A204.1 (cell line): ENCODE data around the gene ANAPC15.
A peak's percentile ranks its signal among the peaks of the same experiment; 100 is the strongest.

Experiments
- FAIRE-seq: peaks from 2 replicates; lab custom pipeline; 2012; peaks lifted over from hg19 to GRCh38; lab: Jason Lieb, UNC

The ANAPC15 gene

DNA sequence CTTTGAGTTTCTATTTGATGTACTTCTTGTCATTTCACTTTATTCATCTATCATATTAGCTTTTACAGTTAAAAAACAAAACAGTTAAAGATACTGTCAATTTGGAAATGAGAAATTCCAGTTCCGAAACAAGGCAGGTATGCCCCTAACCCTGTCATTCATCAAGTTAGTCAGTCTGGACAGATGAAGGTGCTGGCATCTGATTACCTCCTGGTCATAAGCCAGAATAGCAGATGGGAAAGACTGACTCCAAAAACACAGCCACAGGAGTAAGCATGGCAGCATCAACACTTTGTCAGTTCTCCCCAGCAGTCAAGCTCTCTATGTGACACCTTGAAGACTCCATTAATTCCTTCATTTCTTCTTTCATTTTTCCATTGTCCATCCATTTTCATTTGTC, 27.5 kb downstream of the ANAPC15 start:
- FAIRE-seq: no peak

DNA sequence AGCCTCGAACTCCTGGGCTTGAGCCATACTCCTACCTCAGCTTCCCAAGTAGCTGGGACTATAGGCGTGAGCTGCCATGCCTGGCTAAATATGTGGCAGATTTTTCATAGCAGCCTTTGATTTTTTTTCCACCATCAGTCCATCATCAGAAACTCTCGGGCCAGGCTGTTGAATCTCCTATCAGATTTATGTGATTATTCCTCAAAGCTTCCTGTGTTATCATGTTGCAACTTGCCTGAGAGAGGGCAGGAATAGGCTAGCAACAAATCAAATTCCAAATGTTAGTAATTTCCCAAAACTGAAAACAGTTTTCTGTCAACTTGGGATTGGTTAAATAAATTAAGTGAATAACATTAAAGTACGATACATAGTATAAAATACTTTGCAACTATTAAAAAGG, 28.4 kb downstream of the ANAPC15 start:
- no peak for FAIRE-seq

DNA sequence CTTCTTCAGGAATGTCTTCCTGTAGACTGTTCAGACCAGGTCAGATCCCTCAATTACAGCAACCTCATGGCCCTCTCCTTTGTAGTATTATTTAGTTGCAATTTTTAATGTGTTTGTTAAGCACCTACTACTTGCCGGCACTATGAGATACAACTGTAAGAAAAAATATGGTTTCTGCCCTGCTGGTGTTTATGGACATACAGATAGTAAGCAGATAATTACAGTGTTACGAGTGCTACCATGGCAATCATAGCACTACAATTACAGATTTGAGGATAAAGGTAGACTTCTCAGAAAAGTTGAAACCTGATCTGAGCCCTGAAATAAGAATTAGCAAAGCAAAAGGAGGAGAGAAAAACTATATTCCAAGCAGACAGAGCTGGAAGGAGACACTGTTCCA, 29.1 kb downstream of the ANAPC15 start:
- no peak for FAIRE-seq

DNA sequence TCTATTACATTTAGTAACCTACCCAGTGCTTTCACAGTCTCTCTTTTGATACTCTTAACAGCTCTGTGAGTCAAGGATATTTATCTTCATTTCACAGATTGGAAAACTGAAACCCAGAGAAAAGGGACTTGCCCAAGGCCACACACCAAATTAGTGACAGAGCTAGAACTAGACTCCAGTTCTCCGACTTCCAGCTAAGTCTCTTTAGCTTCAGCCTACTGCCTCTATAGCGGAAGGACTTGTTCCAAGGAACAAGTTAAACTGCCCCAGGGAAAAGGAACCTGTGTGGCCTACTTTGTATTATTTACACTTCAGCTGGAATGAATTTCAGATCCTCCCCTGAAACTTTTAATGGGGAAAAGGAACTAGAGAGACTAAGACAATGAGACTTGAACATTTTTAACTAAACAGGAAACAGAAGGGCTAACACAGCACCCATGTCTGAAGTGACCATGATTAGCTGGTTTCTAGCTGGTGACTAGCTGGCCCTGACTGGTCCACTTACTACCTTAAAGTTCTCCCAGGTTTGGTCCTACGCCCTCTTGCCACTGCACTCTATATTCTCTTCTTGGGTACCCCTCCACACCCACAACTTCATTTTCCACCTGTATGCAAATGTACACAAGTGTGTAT, 30.6 kb downstream of the ANAPC15 start:
- no peak for FAIRE-seq

DNA sequence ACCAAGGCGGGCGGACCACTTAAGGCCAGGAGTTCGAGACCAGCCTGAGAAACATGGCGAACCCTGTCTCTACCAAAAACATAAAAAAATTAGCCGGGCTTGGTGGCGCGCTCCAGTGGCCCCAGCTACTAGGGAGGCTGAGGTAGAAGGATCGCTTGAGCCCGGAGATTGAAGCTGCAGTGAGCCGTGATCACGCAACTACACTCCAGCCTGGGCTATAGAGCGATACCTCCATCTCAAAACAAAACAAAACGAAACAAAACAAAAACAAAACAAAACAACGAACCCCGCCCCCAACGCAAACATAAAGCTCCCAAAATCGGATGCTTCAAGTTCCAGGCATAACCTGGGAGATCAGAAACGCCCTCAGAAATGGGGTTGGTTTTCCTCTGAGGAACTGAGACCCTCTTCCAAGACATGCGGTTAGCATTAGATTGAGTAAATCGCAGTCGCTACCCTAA, 31.3 kb downstream of the ANAPC15 start:
- FAIRE-seq: no peak

DNA sequence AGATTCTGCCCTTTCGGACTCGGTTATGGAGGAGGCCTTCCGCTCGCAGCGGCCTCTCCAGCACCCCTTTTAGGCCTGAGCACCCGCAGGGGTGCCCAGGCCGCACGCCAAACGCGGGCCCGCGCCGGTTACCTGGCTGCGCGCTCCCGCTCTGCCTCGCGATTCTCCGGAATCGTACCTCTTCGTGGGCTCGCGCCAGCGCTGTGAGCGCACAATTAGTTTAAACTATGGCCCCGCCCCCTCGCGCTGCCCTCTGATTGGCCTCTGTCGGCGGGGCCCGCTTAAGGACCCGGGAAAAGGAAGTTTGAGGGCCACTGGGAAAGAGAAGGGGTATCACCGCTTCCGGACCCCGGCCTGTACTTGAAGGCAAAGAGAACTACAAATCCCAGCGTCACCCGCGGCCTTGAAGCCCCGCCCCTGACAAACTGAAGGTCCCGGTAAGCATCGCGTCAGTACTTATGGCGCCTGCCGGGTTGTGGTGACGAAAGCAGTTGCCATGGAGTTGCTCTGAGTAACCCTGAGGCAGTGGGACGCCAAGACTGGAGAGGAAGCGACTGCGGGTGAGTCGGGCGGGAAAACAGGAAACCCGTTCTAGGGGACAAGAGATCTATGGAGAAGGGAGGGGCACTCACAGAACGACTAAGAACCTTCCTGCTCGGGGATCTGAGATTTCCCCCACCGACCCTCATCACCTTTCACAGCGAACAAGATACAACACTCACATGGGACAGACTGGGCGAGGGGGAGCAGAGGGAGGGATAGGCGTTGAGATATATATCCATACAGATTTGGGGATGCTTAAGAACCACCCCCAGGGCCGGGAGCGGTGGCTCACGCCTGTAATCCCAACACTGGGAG, 31.9 kb downstream of the ANAPC15 start, which contains the start of the genes LRRC51 and NUMA1:
Gene LRRC51, plus strand, starts transcription at position 525 of the 858 bp plus-strand sequence. CDS start 8,234 bp downstream, outside the sequence.
Gene NUMA1, minus strand, starts transcription at position 217 of the 858 bp plus-strand sequence. CDS start 44,599 bp downstream, outside the sequence.
- peak; percentile 99 for FAIRE-seq

DNA sequence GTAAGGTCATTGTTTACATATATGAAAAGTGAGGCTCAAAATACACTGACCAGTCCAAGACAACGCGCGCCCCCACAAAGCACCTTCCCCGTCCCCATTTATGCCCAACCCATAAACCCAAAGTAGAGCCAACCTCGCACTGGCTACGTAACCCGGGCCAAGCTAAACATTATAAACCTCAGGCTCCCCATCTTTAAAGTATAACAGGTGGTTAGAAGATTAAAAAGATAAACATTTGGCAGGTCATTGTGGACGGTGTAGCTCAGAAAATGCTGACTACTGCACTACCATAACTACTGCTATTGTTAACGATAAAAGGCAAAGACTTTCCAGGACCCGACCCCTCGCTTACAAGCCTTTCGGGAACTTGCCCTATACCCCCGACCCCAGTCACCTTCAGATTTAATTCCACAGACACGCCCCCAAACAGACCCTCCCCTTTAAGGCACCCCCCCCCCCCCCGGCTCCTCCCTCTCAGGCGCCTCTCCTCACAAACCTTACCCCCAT, 32.6 kb downstream of the ANAPC15 start:
- no peak for FAIRE-seq

DNA sequence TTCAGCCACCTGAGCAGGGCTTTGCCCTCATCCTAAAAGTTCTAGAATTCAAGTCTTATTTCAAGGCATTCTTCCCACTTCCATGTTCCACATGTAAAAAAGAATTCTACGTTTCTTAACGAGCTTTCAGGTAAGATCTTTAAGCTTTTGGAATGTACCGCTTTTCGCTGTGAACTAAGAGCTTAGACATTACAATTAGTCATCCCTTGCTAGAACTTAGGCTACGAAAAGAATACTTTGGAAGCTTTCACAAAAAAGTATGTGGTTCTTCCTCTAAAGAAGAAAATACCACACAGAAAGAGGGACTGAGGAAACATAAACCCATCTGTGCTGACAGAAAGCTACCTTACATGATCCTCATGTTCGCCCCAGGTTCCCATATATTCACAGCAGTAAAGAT, 34.0 kb downstream of the ANAPC15 start:
- no peak for FAIRE-seq

DNA sequence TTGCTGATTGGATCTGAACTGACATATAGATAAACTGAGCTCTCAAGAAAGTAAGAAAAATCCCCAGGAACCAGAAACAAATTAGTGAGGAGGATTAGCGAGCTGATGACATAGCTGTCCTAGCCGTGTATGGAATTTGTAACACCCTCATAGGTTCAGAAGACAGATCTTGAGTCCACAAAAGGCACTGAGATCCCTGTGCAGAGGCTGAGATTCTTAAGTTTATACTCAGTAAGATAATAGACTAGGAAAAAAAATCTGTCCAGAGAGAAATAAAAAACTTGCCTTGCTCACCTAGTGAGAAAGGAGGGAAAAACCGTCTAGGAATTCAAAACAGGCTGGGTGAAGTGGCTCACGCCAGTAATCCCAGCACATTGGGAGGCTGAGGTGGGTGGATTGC, 36.7 kb downstream of the ANAPC15 start:
- no peak for FAIRE-seq

DNA sequence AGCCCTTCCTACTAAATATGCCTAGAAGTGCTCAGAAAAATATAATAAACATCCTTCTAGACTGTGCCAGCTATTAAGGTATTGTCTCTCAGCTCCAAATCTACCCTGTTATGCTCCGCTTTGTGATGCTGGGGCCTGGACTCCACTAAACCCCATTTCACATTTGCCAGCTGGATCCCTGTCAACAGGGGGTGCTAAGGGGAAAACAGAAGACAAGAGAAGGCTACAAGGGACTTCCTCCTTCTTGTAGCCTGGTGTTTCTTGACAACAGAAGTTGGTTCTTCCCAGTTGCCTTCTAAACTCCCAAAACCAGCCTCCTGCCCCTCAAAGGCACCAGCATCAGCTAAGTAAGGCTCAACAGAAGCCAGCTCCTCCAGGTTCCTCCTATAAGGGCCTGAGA, 37.4 kb downstream of the ANAPC15 start:
- FAIRE-seq: no peak

DNA sequence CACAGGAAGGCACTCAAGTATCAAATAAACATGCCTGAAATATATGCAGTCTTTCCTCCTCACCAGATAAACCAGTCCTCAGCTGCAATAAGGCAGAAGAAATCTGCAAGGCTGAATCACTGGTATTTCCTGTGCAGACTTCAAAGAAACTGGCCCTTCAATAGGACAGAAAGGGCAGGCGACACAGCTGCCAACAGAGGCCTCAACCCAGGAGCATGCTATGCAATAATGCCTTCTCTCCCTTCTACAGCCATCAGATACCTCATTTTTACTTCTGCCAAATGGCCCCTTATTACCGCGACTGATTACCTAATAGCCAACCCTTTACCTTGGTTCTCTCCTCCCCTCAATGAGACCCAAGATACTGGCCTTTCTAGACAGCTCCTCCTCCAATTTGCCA, 40.1 kb downstream of the ANAPC15 start:
- no peak for FAIRE-seq

DNA sequence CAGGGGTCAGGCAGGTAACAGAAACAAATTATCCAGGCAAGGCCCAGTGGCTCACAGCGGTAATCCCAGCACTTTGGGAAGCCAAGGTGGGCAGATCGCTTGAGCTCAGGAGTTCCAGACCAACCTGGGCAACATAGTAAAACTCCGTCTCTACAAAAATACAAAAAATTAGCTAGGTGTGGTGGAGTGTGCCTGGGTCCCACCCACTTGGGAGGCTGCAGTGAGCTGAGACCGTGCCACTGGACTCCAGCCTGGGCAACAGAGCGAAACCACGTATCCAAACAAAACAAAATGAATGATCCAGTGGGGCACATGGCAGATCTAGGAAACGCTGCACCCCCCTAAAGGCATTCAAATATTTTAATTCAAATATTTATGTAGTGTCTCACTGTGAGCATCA, 42.0 kb downstream of the ANAPC15 start:
- no peak for FAIRE-seq

DNA sequence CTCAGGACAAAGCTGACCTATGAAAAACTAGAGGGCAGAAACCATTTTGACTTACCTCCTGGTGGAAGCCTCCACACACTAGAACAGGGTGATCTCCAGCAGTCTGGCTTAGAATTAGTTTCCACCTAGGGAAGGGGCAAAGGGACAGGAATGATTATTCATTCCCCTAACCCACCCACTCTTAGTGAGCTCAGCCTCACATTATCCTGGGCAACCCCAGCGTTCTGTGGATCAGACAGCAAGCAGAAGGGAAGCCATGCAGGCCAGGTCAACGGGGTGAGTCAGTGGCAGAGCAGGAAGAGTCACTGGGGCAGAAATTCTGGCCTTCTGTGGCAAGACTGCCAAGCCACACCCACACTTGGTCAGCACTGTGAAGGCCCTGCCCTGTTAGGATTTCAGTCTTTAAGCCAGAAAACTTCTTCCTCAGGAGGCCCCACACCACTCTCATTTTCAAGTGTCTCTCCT, 42.7 kb downstream of the ANAPC15 start:
- no peak for FAIRE-seq

DNA sequence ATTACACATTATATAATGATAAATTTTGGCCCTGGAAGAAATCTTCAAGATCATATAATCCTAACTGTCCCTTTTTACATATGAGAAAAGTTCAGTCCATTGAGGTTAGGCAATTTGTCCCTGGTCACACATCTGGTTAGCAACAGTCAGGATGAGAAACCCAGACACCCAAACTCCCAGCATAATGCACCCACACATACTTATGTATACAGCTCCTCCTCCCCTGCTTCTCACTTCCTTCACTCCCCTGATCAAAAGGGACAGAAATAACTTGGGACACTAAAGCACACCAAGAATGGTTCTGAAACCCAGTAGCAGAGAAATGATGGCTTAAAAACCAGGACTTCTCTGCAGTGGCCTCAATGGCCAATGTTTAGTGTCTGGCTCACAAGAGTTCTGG, 43.3 kb downstream of the ANAPC15 start:
- no peak for FAIRE-seq

DNA sequence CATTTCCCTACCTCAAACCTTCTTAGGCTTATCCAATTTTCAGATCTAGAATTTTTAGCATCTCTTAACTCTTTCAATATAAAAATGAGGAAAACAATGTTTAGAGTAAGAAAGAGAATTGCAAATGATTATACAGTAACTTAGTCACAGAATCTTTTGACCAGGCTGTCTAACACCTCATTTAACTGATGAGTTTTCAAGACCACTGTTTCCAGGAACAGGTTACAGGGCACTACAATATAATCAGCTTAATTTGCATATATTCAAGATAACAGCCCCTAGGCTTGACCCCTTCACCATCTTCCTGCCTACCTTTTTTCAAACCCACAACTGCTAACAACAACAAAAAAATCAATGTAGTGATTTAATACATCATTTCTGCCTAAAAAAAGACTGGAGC, 44.8 kb downstream of the ANAPC15 start:
- no peak for FAIRE-seq

DNA sequence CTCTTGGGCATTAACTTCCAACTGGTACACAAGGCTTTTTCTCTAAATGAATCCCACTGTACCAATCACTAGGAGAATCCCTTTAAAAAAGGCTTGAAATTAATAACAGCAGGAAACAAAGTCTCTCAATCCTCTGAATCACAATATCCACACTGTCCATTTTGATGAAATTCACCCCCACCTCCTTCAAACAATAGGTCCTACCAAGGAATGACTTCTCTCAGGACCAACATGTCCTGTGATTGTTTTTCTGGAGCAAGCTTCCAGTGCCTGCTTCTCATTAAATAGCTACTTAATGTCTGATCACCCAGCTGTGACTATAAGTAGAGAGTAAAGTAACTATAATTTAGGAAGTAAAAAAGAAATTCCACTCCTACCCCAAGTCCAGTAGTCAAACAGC, 45.2 kb downstream of the ANAPC15 start:
- FAIRE-seq: no peak

DNA sequence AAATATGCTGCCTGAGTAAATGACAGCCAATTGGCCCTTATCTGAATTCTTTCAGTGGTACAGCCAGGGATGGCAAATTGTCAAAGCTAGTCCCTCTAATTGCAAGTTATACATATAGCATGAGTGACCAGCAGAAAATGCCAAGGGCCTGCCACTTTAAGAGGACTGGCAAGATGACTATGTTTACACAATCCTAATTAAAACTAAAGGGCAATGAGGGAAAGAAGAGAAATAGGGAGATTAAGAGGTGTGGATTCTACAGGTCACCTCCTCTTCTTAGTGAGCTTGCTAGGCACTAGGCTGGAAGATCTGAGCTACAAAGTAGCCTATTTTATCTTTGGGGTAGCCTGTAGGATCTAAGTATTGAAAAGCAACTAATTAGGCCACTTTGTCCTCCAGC, 45.6 kb downstream of the ANAPC15 start:
- FAIRE-seq: no peak

DNA sequence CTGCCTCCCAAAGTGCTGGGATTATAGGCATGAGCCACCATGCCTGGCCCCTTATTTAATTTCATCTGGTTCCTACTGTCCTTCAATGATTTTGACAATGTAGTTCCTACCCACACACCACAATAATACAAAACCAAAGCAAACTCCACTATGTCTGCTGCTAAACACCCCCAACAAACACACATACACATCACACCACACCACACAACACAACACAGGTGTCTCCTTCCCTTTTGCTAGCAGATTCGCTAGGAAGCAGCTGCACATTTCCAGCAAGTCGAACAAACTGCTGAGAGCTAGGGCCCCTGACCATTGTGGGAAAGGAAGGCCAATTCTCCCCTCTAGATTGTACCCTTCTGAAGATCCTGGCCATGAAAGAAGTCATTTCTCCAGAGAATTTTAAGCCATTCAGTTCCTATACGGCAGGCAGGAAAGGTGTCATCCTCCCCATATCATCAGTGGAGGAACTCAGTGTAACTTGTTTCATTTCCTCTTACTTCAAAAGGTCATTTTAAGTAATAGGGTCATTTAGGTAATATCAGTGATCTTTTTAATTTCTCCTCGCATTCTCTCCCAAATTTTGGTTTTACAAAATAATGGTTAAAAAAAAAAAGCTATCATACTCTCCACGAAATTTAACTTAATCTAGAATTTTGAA, 50.6 kb downstream of the ANAPC15 start:
- FAIRE-seq: no peak
